NOMO-1 treated with dmso at 0.1 percent for 144 hours (cell line): Measurements from ENCODE around the gene EMC8.
"Not testable (repeated sequence)": the region's sequence is repeated elsewhere in the genome, so short reads cannot be mapped to it uniquely, and the experiment has no call there.

ENCODE experiments used
- DNase-seq: peaks from one replicate; lab custom pipeline; 2025; ENCODE audit not compliant: unreplicated experiment; lab: John Stamatoyannopoulos, UW

Gene EMC8

GRCh38 chr16:85835227-85835751 is 35.9 kb upstream of the EMC8 start:
- DNase-seq: no peak

GRCh38 chr16:85834741-85835140 is 35.4 kb upstream of the EMC8 start:
- no peak for DNase-seq

GRCh38 chr16:85833219-85833920 is 34.0 kb upstream of the EMC8 start:
- DNase-seq: no peak

GRCh38 chr16:85832570-85833218 is 33.4 kb upstream of the EMC8 start:
- DNase-seq: no peak

GRCh38 chr16:85830821-85831220 is 31.5 kb upstream of the EMC8 start:
- DNase-seq: no peak

GRCh38 chr16:85829751-85830445 is 30.6 kb upstream of the EMC8 start:
- DNase-seq: peak; percentile 75

GRCh38 chr16:85829171-85829719 is 29.9 kb upstream of the EMC8 start:
- no peak for DNase-seq

- DNase-seq: no peak
These were observed 28.8 kb upstream of the EMC8 start for GRCh38 chr16:85828166-85828565.

GRCh38 chr16:85826686-85827247 is 27.4 kb upstream of the EMC8 start:
- DNase-seq: no peak

- DNase-seq: no peak
These were observed 26.0 kb upstream of the EMC8 start for GRCh38 chr16:85825326-85825725.

GRCh38 chr16:85824161-85825135 is 25.1 kb upstream of the EMC8 start:
- DNase-seq: no peak

GRCh38 chr16:85823328-85823920 is 24.1 kb upstream of the EMC8 start:
- no peak for DNase-seq

- no peak for DNase-seq
These were observed 22.8 kb upstream of the EMC8 start for GRCh38 chr16:85822145-85822544.

- peak; percentile 86 for DNase-seq
These were observed 22.2 kb upstream of the EMC8 start for GRCh38 chr16:85821390-85822135.

GRCh38 chr16:85820604-85821372 is 21.4 kb upstream of the EMC8 start:
- DNase-seq: no peak

GRCh38 chr16:85819771-85820170 is 20.4 kb upstream of the EMC8 start:
- no peak for DNase-seq

- peak; percentile 80 for DNase-seq
These were observed 19.9 kb upstream of the EMC8 start for GRCh38 chr16:85819245-85819644.

- not testable (repeated sequence) for DNase-seq
These were observed 17.9 kb upstream of the EMC8 start for GRCh38 chr16:85817195-85817594.
